ENCODE results near the gene WFDC11.

DNA sequence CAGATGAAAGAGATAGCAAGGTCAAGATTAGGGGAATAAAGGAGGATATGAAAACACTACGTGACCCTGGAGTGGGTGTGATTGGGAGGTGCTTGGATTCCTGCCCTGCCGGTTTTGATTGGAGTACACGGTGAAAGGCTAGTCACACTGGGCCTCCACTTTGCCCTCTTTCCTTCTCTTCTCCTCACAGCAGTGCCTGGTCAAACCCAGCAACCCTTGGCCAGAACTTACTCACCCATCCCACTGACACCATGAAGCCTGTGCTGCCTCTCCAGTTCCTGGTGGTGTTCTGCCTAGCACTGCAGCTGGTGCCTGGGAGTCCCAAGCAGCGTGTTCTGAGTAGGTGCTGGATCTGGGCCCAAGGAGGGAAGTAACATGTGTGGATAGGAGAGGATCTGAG, 31.8 kb upstream of the WFDC11 start, which contains the start of gene WFDC13:
- TF ChIP-seq, protein P1, sequence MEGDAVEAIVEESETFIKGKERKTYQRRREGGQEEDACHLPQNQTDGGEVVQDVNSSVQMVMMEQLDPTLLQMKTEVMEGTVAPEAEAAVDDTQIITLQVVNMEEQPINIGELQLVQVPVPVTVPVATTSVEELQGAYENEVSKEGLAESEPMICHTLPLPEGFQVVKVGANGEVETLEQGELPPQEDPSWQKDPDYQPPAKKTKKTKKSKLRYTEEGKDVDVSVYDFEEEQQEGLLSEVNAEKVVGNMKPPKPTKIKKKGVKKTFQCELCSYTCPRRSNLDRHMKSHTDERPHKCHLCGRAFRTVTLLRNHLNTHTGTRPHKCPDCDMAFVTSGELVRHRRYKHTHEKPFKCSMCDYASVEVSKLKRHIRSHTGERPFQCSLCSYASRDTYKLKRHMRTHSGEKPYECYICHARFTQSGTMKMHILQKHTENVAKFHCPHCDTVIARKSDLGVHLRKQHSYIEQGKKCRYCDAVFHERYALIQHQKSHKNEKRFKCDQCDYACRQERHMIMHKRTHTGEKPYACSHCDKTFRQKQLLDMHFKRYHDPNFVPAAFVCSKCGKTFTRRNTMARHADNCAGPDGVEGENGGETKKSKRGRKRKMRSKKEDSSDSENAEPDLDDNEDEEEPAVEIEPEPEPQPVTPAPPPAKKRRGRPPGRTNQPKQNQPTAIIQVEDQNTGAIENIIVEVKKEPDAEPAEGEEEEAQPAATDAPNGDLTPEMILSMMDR (IDR thresholded peaks at IDR 0.05) = no peak
- no peak for TF ChIP-seq POLR2A (IDR thresholded peaks at IDR 0.05)
- TF ChIP-seq POLR2AphosphoS5 (IDR thresholded peaks at IDR 0.05) = no peak
